Measurements from ENCODE around the gene IRF4.

Gene IRF4

GRCh38 chr6:391559-392440 is at the start of gene IRF4:
Gene IRF4 (plus strand): TSS chr6:391752. CDS start chr6:393153, 1,401 bp downstream.
- H3K27ac ChIP-seq: no peak within 1 kb of the TSS

GRCh38 chr6:341914-342831 is 49.4 kb upstream of the IRF4 start:
- DNase-seq (ENCODE audit: low read depth, low spot score): no peak
- H3K27ac ChIP-seq: no peak overlapping the region

More at GRCh38 chr6:391559-392440, at the start of gene IRF4:
- DNase-seq (ENCODE audit: low read depth, low spot score): no peak

GRCh38 chr6:342832-343179 is 48.7 kb upstream of the IRF4 start:
- no peak for DNase-seq (ENCODE audit: low read depth, low spot score)
- H3K27ac ChIP-seq: no peak overlapping the region

- no peak for DNase-seq (ENCODE audit: low read depth, low spot score)
Observed at GRCh38 chr6:343226-343935, 48.2 kb upstream of the IRF4 start.

DNA sequence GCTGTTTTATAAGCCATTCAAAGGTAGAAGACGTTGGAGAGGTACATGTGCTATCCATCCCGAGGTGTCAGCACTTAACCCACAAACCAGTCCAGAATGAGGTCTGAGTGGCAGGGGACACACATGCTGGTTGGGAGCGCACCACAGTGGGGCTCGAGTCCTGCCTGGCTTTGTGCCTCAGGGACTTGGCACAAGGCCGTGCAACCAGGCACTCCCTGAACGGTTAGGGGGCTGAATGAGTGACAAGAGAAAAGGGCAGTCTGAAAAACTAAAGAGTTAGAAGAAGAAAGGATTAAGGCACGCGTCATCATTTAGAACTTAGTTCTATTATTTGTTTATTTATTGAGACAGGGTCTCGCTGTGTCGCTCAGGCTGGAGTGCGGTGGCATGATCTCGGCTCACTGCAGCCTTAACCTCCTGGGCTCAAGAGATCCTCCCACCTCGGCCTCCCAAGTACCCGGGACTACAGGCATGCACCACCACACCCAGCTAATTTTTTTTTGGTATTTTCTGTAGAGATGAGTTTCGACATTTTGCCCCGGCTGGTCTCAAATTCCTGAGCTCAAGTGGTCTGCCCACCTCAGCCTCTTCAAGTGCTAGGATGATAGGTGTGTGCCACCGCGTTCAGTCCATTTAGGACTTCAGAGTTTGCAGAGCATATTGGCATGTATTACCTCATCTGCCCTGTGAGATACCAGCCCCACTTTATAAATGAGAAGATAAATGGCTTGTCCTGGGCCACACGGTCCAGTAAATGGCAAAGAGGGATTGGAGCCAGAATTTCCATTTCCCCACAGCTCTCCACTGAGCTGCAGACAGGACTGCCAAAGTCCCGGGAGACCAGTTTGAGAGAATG is 47.4 kb upstream of the IRF4 start:
- H3K27ac ChIP-seq: no peak overlapping the region
- DNase-seq (ENCODE audit: low read depth, low spot score): no peak

More at GRCh38 chr6:343226-343935, 48.2 kb upstream of the IRF4 start:
- H3K27ac ChIP-seq: no peak overlapping the region

GRCh38 chr6:344816-345340 is 46.7 kb upstream of the IRF4 start:
- DNase-seq (ENCODE audit: low read depth, low spot score): no peak
- no peak overlapping the region for H3K27ac ChIP-seq

DNA sequence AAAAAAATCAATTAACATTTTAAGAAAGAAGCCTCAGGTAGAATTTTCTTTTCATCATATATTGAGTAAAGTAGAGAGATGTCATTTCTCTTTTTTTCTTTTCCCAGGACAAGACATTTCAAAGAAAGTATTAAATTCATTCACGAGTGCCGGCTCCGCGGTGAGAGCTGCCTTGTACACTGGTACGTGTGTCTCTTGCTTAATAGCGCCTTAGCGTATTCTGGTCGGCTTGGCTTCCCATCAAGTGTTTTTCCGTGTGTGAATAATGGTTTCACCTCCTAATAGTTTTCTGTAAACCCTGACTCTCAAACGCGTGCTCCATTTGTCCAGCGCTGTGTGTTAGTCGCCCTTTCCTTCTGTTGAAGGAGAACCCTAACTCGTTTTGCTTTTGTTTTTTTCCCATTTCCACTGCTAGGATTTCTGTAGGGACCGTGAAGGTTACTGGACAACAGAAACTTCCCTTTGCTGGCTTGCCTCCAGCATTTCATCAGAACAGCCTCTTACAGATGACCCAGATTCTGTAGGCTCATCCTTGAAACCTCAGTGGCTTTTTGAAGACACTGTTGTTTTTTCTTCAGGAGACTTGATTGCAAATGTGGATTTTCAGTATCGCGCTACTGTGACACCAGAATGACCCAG is 45.7 kb upstream of the IRF4 start:
- no peak overlapping the region for H3K27ac ChIP-seq
- DNase-seq (ENCODE audit: low read depth, low spot score): no peak

DNA sequence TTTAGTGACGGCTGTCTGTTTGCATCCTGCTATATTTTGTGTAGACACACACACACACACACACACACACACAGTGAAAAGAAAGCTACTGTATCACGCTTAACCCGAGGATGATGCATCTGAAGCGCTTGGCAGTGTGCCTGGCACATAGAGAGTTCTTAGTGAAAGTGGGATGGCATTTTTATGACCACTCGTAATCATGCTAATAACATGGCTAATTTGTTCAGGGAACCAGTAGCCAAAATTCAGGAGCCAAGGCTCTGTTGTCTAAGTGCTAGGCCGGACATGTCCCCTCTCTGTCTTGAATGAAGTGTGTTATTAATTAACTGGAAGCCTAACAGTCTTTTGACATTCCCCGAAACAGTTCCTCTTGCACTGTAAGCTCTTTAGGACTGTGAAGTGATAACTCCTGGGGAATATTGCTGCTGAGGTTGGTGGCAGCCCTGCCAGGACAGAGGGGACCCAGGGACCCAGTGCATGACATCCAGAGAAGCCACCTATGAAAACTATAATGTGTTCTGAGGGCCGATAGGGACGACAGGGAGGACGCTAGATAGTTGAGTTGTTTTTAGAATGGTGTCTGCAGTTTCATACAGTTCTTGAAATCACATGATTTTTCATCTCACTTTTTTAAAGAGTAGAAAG is 45.0 kb upstream of the IRF4 start:
- no peak overlapping the region for H3K27ac ChIP-seq
- DNase-seq (ENCODE audit: low read depth, low spot score): no peak

DNA sequence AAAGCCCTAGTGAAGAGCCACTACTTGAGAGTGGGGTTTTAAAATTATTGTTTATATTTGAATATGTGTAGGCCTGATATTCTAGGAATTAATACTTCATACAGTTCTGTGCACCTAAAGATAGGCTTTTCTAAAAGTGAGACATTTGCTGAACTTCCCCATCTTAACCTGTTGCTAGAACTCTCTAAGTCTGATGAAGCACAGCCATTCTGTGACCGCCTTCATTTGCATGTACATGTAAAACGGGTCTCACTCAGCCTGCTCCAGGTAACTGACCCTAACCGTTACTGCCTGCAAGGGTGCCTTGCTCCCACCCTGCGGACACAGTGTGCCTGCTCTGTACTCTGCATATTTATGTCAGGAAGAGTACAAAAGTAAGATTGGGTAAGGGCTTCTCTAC is 44.3 kb upstream of the IRF4 start:
- H3K27ac ChIP-seq: no peak overlapping the region
- DNase-seq (ENCODE audit: low read depth, low spot score): no peak

DNA sequence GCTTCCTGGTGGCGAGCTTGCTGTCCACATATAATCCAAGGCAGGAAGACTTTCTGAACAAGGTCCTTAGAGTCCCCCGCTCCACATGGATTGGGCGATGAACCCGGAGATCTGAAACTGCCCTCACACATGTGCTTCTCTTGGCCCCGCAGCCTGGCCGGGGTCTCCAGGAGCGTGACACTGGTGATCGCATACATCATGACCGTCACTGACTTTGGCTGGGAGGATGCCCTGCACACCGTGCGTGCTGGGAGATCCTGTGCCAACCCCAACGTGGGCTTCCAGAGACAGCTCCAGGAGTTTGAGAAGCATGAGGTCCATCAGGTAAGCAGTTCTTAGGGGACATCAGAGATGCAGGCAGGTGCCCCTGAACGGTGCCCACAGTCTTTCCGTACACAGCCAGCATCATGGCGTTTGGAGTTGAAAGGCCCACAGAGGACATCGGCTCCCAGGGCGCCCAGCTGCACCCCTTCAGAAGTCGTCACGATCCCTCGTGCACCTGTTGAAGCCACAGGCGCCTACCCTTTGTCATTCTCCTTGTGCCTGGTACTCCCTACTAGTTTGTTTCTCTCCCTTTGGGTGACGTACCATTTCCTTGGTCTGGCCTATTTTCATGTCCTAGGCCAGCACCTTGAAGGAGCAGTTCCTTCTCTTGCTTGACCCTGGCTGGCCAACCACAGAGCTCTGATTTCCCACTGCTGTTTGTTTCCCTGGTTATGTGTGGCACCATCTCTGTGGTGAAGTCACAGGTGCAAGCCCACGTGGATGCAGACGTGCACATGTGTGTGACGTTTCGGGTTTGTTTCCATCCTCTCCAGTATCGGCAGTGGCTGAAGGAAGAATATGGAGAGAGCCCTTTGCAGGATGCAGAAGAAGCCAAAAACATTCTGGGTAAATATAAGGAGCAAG is 43.3 kb upstream of the IRF4 start:
- DNase-seq (ENCODE audit: low read depth, low spot score): no peak

DNA sequence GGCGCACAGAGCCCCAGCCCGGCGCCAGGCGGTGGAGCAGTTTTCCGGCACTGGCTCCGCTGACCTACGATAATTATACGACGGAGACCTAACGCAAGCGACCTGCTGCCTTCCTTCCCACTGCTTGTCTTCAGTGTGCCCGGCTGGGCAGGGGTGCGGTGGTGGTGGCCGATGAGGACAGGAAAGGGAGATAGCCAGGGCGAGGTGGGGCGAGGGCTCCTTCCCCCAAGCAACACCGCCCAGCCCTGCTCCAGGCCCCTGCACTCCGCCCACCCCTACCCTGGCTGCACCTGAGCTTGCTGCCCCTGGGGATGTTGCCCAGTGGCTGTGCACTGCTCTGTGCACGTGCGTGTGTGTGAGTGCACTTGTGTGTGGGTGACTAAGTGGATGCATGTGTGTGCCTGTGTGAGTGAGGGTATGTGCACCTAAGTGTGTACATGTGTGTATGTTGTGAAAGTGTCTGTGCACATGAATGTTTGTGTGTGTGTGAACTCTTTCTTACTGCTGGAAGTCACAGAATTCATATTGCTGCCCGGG is 42.6 kb upstream of the IRF4 start:
- DNase-seq (ENCODE audit: low read depth, low spot score): no peak
- H3K27ac ChIP-seq: no peak overlapping the region

More for the DNA sequence above, 43.3 kb upstream of the IRF4 start:
- H3K27ac ChIP-seq: no peak overlapping the region

DNA sequence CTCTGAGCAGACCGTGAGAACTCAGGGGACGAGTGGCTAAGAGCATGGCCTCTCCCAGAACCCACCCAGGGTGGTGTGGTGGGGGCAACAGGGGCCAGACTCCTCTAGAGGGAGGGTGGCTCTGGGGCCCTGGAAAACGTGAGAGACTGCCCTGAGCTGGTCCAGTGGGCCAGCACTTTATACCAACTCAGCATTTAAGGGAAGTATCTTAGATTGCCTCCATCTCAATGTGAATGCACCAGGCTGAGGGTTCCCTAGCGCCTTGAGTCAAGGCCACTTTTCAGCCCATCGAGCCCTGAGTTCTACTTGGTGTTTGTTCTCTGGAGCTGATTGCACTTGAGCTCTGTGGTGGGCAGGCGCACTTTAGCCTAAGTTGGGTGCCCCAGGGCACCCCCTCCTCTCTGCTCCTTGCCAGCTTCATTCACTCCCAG is 42.0 kb upstream of the IRF4 start:
- H3K27ac ChIP-seq: no peak overlapping the region
- DNase-seq (ENCODE audit: low read depth, low spot score): no peak

DNA sequence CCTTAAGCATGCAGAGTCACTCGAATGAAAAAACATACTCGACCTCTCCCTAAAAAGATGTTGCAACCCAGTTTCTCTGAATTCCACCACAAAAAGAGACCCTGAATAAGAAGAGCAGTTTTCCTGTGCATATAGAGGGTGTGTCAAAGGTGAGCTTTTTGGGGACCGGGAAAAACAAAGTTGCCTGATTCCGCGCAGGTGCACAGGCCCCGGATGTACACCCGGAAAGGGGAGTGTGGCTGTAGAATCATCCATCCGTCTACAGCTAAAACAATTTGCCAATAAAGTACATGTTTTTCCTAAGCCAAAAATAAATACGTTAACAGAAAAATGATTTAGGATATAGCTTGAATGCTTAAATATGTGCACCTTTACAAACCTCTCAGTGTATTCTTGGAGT is 41.2 kb upstream of the IRF4 start:
- DNase-seq (ENCODE audit: low read depth, low spot score): no peak
- no peak overlapping the region for H3K27ac ChIP-seq

- H3K27ac ChIP-seq: no peak overlapping the region
- DNase-seq (ENCODE audit: low read depth, low spot score): no peak
Observed at GRCh38 chr6:351011-351866, 40.3 kb upstream of the IRF4 start.

DNA sequence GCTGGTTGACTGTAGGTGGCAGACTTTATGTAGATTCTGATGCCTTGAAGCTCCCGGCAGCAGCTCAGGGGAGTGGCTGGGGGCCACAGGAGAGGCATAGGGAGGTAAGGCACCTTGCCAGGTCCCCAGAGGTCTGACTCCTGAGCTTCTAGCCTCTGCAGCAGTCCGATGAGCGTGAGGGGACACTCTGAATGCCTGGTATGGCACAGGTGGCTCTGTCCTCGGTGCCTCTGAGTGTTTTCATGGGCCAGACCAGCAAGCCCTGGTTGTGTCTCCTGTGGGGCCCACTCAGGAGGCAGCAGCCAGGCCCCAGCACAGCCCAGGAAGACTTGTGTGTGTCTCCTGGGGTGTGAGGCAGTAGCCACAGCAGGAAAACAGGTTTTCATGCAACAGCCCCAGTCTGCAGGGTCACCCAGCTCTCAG is 39.7 kb upstream of the IRF4 start:
- no peak overlapping the region for H3K27ac ChIP-seq
- DNase-seq (ENCODE audit: low read depth, low spot score): no peak

DNA sequence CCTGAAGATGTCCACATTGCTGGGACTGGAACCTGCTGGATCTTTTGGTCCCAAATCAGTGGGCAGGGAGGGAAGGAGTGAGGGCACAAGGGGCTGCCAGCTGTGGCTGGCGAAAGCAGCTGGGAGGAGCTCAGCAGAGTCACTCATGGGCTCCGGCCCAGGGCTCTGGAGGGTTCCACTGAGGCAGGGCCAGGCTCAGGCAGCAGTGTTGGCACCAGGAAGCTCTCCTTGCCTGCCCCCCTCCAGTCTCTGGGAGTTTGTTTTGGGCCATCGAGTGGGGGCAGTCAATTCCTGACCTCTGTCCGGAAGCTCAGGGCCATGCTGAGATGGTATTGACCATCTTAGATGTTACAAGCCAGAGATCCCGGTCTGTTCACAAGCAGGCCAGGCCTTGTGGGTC is 39.1 kb upstream of the IRF4 start:
- DNase-seq (ENCODE audit: low read depth, low spot score): no peak
- H3K27ac ChIP-seq: no peak overlapping the region

Data from epithelial cell of prostate (primary cell).